22Rv1 (cell line): ENCODE results near the gene VEPH1.

Source experiments
- H3K27ac ChIP-seq: fragments of 450-650 bp; 2 replicates; pipeline ENCODE4 v1.5.1; 2017
- ZFX ChIP-seq: fragments of 450-650 bp; IDR thresholded peaks from 2 replicates; pipeline ENCODE4 v1.6.1; 2017; ENCODE audit warnings: antibody characterized with exemption, borderline replicate concordance
- TF ChIP-seq, protein P1 (sequence below): fragments of 450-650 bp; IDR thresholded peaks from 2 replicates; pipeline ENCODE4 v1.5.1; 2017; ENCODE audit warnings: mild to moderate bottlenecking

Gene VEPH1

DNA sequence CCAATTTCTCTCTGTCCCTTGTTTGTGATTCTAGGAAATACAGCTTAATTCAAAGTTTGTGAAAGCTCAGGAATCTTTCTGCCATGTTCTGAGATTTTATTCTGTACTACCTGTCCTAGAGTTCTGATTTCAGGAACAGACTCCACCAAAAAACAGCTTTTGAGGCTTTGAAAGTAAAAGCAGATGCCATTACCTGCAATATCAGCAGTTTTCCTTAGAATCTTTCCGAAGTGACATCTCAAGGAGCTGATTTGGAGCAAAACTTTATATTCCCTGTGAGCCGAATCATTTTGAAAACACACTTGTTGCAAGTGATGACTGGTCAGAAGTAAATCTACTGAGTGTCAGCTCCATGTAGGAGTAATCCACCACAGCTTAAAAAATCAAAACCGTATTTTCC lies 284.0 kb downstream of the VEPH1 start:
- no peak overlapping the region for H3K27ac ChIP-seq
- TF ChIP-seq, protein P1, sequence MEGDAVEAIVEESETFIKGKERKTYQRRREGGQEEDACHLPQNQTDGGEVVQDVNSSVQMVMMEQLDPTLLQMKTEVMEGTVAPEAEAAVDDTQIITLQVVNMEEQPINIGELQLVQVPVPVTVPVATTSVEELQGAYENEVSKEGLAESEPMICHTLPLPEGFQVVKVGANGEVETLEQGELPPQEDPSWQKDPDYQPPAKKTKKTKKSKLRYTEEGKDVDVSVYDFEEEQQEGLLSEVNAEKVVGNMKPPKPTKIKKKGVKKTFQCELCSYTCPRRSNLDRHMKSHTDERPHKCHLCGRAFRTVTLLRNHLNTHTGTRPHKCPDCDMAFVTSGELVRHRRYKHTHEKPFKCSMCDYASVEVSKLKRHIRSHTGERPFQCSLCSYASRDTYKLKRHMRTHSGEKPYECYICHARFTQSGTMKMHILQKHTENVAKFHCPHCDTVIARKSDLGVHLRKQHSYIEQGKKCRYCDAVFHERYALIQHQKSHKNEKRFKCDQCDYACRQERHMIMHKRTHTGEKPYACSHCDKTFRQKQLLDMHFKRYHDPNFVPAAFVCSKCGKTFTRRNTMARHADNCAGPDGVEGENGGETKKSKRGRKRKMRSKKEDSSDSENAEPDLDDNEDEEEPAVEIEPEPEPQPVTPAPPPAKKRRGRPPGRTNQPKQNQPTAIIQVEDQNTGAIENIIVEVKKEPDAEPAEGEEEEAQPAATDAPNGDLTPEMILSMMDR: no peak
- TF ChIP-seq ZFX: no peak
